ENCODE measurements around the gene MCF2L2. TPM values are rescaled to one million over a fixed set of nuclear protein-coding genes. Genes with fewer than 3 reads are reported as not detected.

The MCF2L2 gene
- total and polyA plus RNA-seq, 9 donors: 0.12 to 2.2 (median 0.61) TPM

DNA sequence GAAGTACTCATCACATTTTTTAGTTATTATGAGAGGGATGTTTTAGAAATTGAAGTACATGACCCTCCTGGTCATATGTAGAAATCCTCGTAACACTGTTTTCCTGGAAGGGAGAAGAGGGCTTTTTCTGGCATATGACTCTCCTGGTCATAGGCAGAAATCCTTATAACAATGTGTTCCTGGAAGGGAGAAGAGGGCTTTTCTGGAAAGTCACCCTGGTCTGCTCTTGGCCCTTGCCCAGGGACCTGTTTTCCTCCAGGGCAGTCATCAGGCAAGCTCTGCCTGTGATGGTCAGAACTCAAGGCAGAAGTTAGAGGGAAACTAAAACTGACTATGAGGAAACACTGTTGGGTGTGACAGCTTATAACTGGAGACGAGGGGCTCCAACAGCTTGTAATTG is 293.6 kb downstream of the MCF2L2 start:
- TF ChIP-seq, protein P1, sequence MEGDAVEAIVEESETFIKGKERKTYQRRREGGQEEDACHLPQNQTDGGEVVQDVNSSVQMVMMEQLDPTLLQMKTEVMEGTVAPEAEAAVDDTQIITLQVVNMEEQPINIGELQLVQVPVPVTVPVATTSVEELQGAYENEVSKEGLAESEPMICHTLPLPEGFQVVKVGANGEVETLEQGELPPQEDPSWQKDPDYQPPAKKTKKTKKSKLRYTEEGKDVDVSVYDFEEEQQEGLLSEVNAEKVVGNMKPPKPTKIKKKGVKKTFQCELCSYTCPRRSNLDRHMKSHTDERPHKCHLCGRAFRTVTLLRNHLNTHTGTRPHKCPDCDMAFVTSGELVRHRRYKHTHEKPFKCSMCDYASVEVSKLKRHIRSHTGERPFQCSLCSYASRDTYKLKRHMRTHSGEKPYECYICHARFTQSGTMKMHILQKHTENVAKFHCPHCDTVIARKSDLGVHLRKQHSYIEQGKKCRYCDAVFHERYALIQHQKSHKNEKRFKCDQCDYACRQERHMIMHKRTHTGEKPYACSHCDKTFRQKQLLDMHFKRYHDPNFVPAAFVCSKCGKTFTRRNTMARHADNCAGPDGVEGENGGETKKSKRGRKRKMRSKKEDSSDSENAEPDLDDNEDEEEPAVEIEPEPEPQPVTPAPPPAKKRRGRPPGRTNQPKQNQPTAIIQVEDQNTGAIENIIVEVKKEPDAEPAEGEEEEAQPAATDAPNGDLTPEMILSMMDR (IDR thresholded peaks at IDR 0.05): no peak
- TF ChIP-seq EP300 (IDR thresholded peaks at IDR 0.05): no peak
- TF ChIP-seq POLR2A (IDR thresholded peaks at IDR 0.05): no peak
- no peak for DNase-seq
- 63 to 68% (median 65%) methylated on average over 2 of the region's 2 CpGs for WGBS, 3 donors
- Histone ChIP-seq H3K4me3 (no peak overlapping the region), H3K9me3 (peaks cover 0 to 4% of the 10 kb centered on the region in 2 donors), H3K4me1 (ENCODE audit: insufficient read depth) (no peaks in the 10 kb centered on the region), H3K27me3 (no peaks in the 10 kb centered on the region), H3K27ac (no peak overlapping the region), H3K36me3 (no peaks in the 10 kb centered on the region)
- intact Hi-C loops (cut with DNase I): no loop called here

DNA sequence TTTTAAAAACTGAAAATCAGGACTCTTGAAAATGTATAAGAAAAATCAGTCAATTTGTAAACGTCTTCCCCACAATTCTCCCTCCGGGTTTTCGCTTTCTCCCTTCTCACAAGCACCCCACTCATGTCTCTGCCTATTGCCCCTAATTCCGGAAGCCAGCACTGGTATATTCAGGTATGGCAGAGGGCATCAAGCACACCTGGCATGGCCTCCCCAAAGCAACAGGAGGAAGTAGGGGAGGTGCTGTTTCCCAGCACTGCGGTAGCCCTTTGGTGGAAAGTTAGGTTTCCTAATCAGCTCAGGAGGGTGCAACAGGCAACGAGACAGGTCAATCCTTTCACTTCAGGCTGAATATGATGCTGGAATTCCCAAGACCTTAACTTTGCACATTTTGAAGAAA is 296.0 kb downstream of the MCF2L2 start:
- WGBS, 3 donors: 42 to 58% (median 44%) methylated on average over 6 of the region's 6 CpGs
- TF ChIP-seq, protein P1 (IDR thresholded peaks at IDR 0.05): no peak
- TF ChIP-seq EP300 (IDR thresholded peaks at IDR 0.05): no peak
- TF ChIP-seq POLR2A (IDR thresholded peaks at IDR 0.05): no peak
- H3K27me3 ChIP-seq: no peaks in the 10 kb centered on the region
- no peaks in the 10 kb centered on the region for H3K4me1 ChIP-seq (ENCODE audit: insufficient read depth)
- no peak overlapping the region for H3K27ac ChIP-seq
- no peak overlapping the region for H3K4me3 ChIP-seq
- no peak for DNase-seq
- peaks cover 0 to 4% of the 10 kb centered on the region in 2 donors for H3K9me3 ChIP-seq
- no peaks in the 10 kb centered on the region for H3K36me3 ChIP-seq
- intact Hi-C loops (cut with DNase I): no loop called here

DNA sequence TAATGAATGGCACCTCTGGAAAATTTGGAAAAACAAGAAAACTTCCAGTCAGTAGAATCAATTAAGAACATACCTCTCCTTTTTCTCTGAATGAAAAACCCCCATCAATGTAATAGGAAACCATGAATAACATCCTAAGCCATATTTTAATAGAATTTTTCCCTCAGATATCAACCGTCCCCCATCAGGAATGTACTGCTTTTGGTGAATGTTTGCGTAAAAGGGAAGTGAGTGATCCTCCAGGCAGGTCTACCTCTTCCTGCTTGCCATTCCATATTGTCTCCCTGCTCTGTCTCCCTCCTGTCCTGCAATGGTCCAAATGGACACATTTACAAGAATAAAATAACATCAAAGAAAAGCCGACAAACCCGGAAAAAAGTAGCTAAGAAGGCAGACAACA is 296.7 kb downstream of the MCF2L2 start:
- no peaks in the 10 kb centered on the region for H3K4me1 ChIP-seq (ENCODE audit: insufficient read depth)
- H3K27ac ChIP-seq: no peak overlapping the region
- H3K4me3 ChIP-seq: no peak overlapping the region
- DNase-seq: no peak
- TF ChIP-seq POLR2A (IDR thresholded peaks at IDR 0.05) (no peak), EP300 (IDR thresholded peaks at IDR 0.05) (no peak)
- TF ChIP-seq, protein P1 (IDR thresholded peaks at IDR 0.05): no peak
- peaks cover 0 to 4% of the 10 kb centered on the region in 2 donors for H3K9me3 ChIP-seq
- WGBS, 3 donors: 43 to 50% (median 49%) methylated on average over 4 of the region's 4 CpGs
- intact Hi-C loops (cut with DNase I): no loop called here
- no peaks in the 10 kb centered on the region for H3K36me3 ChIP-seq
- no peaks in the 10 kb centered on the region for H3K27me3 ChIP-seq

DNA sequence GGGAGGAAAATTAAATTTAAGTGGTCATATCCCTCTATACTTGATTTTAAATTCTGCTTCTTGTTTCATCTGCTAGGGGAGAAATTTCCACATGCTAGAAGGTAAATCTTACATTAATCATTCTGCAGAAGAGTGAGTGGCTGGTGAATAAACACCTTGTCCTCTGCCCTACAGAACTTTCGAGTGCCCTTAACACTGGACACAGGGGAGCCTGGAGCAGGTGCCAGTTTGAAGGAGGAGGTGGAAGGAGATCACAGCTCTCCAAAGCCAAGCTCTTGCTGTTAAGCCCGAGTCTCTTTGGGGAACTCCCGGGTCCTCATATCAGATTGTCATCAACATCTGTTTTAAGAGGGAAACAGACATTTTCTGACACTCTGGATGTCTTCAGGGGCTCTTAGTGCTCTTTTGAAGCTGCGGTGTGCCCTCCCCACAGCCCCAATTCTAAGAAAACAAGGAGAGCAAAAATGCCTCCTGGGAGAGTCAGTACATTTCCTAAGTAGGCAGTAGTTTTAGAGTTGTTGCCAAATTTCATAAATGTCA is 297.2 kb downstream of the MCF2L2 start:
- H3K9me3 ChIP-seq: peaks cover 0 to 4% of the 10 kb centered on the region in 2 donors
- WGBS, 3 donors: 58 to 69% (median 66%) methylated on average over 4 of the region's 4 CpGs

More for the DNA sequence above, 297.2 kb downstream of the MCF2L2 start:
- Histone ChIP-seq H3K27ac (no peak overlapping the region), H3K4me3 (no peak overlapping the region), H3K36me3 (no peaks in the 10 kb centered on the region), H3K27me3 (no peaks in the 10 kb centered on the region), H3K4me1 (ENCODE audit: insufficient read depth) (no peaks in the 10 kb centered on the region)
- no peak for DNase-seq
- TF ChIP-seq POLR2A (IDR thresholded peaks at IDR 0.05) (no peak), EP300 (IDR thresholded peaks at IDR 0.05) (no peak)
- TF ChIP-seq, protein P1 (IDR thresholded peaks at IDR 0.05): no peak
- intact Hi-C loops (cut with DNase I): no loop called here
